Myocyte (in vitro differentiated cells): Measurements from ENCODE around the gene LDHD. TPM values are rescaled to one million over a fixed set of nuclear protein-coding genes. Genes with fewer than 3 reads are reported as not detected.

Experiments used
- DNase-seq: peaks from one replicate; pipeline ENCODE4 v3.0.0-alpha.2; 2012; ENCODE audit warnings: low read depth
- total RNA-seq: library from RNA; depleted of rRNA; stranded (reverse); fragments of >200 nt; gene quantifications from 2 replicates; pipeline ENCODE4 v1.2.3, GENCODE V29; 2014

The LDHD gene
- total RNA-seq, 1 donor from 2014 or later = 3.5 TPM

DNA sequence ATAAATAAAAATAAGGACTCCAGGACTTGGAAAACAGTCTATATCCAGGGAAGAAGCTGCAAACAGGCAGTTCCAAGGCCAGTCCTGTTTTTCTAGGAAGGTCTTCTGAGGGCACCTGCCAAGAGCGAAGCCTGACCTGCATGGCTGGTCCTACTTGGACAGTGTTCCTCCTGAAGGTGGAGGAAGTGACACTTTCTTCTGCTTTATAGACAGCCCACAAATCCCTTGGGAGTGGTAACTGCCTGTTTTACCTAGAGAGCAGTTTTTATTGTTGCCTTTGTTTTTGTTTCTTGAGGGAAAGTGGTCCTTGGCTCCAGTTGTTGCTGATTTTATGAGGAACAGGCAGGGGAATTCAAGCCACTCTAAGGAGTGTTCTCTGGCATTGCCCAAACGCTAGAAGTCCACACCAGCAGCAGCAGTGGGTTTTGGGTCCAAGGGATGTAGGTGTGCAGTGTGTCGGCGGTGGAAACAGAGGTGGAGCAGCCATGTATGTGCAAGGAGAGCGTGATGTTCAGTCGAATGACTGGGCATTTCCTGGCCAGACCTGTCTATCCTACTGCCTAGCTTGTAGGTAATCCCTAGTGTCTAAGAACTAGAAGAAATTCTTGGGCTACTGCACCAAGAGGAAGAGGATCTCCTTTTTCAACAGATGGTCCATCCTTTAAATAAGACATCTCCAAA is 35.3 kb downstream of the LDHD start:
- no peak for DNase-seq

DNA sequence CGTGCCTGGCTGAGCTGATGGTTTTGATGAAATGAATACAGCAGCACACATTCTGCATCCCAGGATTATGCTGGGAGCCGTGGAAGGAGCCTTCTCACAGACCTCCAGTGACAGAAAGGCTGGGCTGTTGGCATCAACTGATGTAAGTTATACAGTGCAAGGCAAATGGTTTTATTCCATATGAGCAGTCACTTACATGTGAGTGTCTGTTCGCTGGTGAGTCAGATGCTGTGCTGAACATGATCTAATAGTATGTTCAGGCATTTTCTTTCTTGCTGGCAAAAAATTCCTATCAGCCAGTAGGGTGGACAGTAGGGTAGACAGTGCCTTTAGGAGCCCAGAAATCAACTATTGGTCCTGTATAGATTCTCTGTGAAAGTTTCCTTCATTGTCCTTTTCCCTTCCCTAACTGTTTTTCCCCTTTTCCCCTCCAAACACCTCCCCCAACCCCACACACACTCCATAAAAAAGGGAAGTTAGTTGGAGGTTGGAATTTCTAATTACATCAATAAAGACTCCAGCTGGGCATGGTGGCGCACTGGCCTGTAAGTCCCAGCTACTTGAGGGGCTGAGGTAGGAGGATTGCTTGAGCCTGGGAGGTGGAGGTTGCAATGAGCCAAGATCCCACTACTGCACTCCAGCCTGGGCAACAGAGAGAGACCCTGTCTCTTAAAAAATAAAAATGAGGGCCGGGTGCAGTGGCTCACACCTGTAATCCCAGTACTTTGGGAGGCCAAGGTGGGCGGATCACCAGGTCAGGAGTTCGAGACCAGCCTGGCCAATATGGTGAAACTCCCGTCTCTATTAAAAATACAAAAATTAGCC is 36.2 kb downstream of the LDHD start:
- no peak for DNase-seq

DNA sequence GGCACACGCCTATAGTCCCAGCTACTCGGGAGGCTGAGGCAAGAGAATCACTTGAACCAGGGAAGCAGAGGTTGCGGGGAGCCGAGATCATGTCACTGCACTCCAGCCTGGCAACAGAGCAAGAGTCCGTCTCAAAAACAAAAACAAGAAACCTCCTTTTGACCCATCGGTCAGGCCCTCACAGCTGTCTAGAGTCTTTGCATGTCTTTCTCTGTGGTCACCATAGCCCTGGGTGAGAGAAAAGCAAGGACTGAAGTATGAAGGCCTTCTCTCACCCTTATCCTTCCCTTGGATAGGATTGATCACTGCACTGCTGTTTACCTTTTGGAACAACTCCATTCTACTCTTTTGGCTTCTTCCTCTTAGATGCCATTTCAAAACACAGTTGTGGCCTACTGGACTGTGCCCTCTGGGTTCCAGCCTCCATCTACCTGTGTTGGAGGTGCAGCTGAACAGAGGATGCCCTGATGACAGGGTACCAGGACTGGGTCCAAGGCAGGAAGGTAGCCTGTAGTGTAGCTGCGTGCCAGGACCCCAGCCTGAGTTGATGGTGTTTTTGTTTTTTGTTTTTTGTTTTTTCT is 37.1 kb downstream of the LDHD start:
- DNase-seq = peak; percentile 84

- peak; percentile 65 for DNase-seq
Observed at GRCh38 chr16:75078886-75079285, 37.7 kb downstream of the LDHD start.

- no peak for DNase-seq
Observed at GRCh38 chr16:75075688-75076268, 40.8 kb downstream of the LDHD start.

DNA sequence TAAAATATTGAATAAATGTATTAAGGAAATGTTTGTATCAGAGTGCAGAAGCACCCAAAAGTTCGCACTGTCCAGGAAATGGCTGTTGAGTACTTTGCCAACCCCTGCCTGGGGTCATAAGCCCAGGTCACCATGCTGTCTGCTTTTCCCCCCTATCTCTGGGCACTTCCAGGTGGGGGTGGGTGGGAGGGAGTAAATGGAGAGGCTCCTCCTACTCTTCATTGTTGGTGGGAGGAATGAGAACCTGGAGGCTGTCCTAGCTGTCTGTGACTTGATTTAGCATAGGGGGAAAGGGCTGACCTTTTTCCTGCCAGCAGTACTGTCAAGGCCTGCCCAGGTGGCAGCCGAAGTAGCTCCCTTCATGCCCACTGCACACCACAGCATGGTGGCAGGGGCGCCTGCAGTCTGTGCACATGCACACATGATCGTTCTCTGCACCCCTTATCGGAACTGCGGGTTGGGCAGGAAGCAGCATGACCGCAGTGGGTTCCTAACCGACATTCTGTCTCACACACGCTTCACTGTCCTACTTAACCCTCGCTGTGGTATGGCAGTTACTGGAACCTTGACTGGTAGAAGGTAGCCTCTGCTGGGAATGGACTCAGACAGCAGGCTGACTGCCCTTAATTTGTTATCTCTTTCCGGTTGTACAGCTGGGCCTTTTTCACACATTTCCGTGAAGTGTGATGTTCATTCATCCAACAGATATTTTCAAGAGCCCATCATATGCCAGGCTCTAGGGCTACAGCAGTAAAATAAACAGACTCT is 41.5 kb downstream of the LDHD start:
- DNase-seq = no peak

- no peak for DNase-seq
Observed at GRCh38 chr16:75074304-75074793, 42.2 kb downstream of the LDHD start.

DNA sequence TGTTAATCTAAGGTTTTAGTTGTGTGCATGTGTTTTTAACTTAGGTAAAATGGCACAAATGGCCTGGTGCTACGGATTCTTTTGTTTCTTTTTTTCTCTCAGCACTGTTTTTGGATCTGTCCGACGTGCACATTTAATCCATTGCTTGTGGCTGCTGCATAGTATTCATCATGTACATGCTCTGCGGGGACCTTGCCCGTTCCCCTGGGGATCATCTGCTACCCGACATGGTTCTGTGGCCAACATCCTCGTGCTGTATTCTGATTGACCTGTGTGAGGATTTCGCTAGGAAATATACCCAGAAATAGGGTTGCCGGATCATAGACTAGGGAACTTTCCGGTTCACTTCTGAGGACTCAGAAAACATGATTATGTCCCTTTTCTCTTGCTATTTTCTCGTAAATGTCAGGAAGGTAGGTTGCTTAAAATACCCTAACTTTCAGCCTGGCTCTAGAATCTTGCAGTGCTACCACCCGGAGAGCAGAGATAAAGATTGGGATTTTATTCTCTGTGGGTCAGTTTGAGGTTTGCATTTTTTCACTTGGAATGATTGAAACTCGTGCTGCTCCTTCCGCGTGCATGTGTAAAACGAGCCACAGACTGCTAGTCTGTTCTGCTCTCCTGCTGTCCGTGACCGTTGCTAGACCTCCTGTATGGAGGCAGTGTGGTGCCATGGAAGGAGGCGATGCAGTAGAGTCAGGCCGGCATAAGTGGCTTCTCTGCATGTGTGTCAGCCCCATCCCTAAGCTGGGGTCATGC is 42.9 kb downstream of the LDHD start:
- DNase-seq = no peak

GRCh38 chr16:75072239-75072947 is 44.2 kb downstream of the LDHD start:
- DNase-seq = no peak

- DNase-seq = no peak
Observed at GRCh38 chr16:75071621-75072020, 45.0 kb downstream of the LDHD start.

DNA sequence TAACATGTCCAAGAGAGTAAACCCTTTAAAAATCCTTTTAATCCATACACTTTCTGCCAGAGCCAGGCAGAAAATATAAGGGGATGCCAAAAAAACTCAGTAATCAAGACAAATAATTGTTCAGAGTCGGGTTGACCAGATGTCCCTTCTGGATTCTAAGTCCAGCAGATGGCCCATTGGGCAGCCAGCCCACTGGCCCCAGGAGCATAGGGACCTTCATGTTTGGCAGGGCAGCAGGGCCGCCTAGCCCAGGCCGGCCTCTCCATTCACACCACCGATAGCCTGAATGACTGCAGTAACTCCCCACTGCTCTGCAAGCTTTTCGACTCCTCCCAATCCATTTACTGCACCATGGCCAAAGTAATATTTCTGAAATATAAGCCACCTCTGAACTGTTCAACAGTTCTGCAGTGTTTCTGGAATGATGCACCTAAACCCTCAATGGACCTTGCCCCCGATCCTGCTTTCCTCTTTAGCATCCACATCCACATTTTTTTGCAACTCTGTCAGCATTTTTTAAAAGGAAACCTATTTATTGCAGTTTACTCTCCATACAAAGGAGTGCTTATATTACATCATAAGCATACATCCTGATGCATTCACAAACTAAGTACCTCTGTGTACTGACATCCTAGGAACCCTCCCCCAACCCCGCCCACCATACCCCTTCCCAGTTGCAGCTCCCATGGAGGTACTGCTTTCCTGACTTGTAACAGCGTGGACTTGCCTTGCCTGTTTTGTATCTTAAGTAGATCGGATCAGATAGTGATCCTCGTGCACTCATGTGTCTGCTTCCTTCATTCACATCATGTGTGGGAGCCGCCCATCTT is 46.4 kb downstream of the LDHD start:
- DNase-seq = peak; percentile 41

GRCh38 chr16:75068085-75069031 is 48.2 kb downstream of the LDHD start:
- no peak for DNase-seq

DNA sequence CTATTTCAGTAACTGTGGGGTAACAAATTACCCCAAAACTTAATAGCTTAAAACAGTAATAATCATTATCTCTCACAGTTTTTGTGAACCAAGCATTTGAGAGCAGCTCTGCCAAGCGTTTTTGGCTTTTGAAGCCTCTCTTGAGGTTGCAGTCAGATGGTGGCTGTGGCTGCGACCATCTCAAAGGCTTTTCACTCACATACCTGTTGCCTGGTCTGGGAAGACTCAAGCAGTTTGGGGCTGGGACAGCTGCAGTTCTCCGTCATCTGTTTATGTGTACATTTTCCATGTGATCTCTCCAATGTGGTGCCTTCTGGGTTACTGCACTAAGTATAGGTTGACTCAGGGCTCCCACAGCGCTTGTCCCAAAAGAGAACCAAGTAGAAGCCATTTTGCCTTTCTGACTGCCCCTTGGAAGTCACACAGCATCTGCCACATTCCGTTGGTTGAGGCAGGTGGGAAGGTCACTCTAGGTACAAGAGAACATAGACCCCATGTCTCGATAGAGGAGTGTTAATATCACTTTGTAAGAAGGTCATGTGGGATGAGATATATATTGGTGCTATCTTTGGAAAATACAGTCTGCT is 49.6 kb downstream of the LDHD start:
- no peak for DNase-seq

DNA sequence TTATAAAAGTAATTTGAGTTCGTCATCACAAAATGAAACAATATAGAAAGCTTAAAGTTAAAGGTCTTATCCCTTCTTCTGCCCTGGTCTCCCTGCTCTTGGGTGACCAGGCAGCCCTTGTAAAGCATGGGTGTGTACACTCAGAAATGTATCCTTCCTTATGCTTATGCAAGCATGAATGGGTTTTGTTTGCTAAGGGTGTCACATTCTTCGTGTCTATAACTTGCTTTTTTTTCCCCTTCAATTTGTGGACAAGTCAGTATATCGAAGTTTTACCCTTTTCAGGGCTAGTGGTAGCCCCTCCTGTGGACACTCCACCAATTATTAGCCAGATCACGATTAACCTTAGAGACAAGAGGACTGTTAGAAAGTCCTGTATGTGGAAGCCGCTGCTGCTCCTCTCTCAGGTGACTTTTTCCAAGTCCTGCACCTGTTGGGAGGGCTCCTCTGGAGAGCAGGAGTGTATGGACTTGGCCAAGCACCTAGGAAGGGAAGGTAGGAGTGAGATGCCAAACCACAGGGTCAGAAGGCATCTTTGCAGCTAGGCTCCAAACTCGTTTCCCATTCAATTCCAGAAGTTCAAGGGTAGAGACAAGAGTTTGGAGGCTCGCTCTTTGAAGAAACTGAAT is 50.9 kb downstream of the LDHD start:
- DNase-seq = no peak

DNA sequence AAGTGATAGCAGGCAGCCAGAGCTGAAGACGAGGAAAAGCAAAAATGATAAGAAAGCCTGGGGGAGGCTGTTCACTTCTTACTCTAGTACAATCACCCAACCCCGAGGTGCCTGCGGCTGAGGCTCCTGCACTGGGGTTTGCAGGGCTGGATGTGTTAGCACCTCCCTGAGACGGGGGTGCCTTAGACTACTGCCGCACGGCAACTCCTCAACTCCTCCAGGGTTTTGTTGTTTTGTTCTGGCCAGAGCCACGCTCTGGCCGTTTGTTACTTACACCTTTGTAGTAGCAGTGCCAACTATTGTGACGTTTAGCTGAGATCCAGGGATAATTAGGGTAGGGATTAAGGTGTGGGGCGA is 51.5 kb downstream of the LDHD start:
- DNase-seq = no peak

GRCh38 chr16:75064403-75065148 is 52.0 kb downstream of the LDHD start:
- DNase-seq = no peak
